Measurements from ENCODE around the gene TMEM266.

DNA sequence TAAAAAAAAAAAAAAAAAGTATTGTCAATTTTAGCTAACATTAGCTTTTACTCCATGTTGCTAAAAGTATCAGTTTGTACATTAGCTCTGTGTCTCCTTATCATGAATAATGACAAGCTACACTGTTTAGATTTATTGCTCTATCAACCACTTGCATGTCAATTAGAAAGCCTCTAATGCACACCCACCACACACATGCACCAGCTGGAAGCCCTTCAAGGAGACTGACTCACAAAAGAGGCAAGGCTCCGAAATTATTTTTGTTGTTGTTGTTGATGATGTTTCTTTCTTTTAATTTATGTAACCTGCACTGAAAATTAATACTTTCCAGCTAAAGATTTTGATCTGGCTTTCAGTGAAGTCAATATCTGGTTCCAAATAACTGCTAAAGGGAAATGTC is 180.0 kb downstream of the TMEM266 start:
- TF ChIP-seq, protein P1, sequence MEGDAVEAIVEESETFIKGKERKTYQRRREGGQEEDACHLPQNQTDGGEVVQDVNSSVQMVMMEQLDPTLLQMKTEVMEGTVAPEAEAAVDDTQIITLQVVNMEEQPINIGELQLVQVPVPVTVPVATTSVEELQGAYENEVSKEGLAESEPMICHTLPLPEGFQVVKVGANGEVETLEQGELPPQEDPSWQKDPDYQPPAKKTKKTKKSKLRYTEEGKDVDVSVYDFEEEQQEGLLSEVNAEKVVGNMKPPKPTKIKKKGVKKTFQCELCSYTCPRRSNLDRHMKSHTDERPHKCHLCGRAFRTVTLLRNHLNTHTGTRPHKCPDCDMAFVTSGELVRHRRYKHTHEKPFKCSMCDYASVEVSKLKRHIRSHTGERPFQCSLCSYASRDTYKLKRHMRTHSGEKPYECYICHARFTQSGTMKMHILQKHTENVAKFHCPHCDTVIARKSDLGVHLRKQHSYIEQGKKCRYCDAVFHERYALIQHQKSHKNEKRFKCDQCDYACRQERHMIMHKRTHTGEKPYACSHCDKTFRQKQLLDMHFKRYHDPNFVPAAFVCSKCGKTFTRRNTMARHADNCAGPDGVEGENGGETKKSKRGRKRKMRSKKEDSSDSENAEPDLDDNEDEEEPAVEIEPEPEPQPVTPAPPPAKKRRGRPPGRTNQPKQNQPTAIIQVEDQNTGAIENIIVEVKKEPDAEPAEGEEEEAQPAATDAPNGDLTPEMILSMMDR (conservative IDR thresholded peaks at IDR 0.05; ENCODE audit: low read length) = no peak
- TF ChIP-seq EZH2phosphoT487 (IDR thresholded peaks at IDR 0.05; ENCODE audit: borderline replicate concordance) = no peak
